Prostate gland (tissue), 2 donors: ENCODE results near the gene SDC3. TPM values are rescaled to one million over a fixed set of nuclear protein-coding genes. Genes with fewer than 3 reads are reported as not detected.

Experiments
- DNase-seq: peaks from one replicate; pipeline ENCODE4 v3.0.0-alpha.2; 2019; ENCODE audit warnings: low spot score
- H3K27ac ChIP-seq, 2 donors: fragments of 200-600 bp; sonication (generic); 2 replicates each; pipeline ENCODE4 v1.5.1; 2017 to 2019
- H3K27me3 ChIP-seq: fragments of 200-600 bp; sonication (generic); replicated peaks from 2 replicates; pipeline ENCODE4 v1.5.1; 2019; ENCODE audit not compliant: insufficient read depth
- H3K36me3 ChIP-seq, 2 donors: fragments of 200-600 bp; sonication (generic); 1 replicate in 1 of 2; 2 replicates in 1 of 2; pipeline versions ENCODE4 v1.5.1 to v1.8.1; 2017 to 2019
- H3K4me1 ChIP-seq: fragments of 200-600 bp; sonication (generic); replicated peaks from 2 replicates; pipeline ENCODE4 v1.5.1; 2019
- H3K4me3 ChIP-seq, 2 donors: fragments of 200-600 bp; sonication (generic); 2 replicates each; pipeline ENCODE4 v1.5.1; 2017 to 2019
- H3K9me3 ChIP-seq: fragments of 200-600 bp; sonication (generic); 2 replicates; pipeline ENCODE4 v1.5.1; 2017
- CTCF ChIP-seq, 4 experiments: fragments of 200-600 bp in 2 of 4; fragments of 450-650 bp in 2 of 4; sonication (generic) in 2 of 4; IDR thresholded peaks; 1 replicate in 3 of 4; 2 replicates in 1 of 4; pipeline ENCODE4 v1.5.1; 2016 to 2019; ENCODE audit warnings: antibody characterized with exemption in 4 of 4, mild to moderate bottlenecking in 2 of 4, moderate library complexity in 2 of 4
- POLR2A ChIP-seq: fragments of 450-650 bp; IDR thresholded peaks from one replicate; pipeline ENCODE4 v1.6.1; 2016; ENCODE audit warnings: antibody characterized with exemption, mild to moderate bottlenecking
- POLR2AphosphoS5 ChIP-seq: sonication (generic); formaldehyde crosslinking; IDR thresholded peaks from one replicate; pipeline ENCODE4 v1.6.1; 2017; ENCODE audit warnings: antibody characterized with exemption
- WGBS: methylation state at CpG from one replicate; pipeline ENCODE4 v1.1.5; 2018; 5-methylcytosine and 5-hydroxymethylcytosine counted together
- intact Hi-C: fragments of 100-400 bp; cut with DNase I; formaldehyde crosslinking; loops from one replicate; pipeline ENCODE4 v1.14.2; 2022
- total RNA-seq, 2 donors: library from RNA; depleted of rRNA; stranded (reverse); fragments of >200 nt; gene quantifications; one replicate each; pipeline ENCODE4 v1.1.0, GENCODE V29; 2016

The SDC3 gene
- total RNA-seq, 2 donors from 2014 or later: 25.5 to 39.6 TPM

GRCh38 chr1:30890502-30891226 lies 17.9 kb downstream of the SDC3 start:
- Histone ChIP-seq H3K4me3 (no peak overlapping the region), H3K4me1 (peaks cover 6% of the 10 kb centered on the region), H3K27ac (no peak overlapping the region), H3K9me3 (no peaks in the 10 kb centered on the region), H3K27me3 (no peaks in the 10 kb centered on the region), H3K36me3 (no peaks in the 10 kb centered on the region)
- WGBS: 79% methylated on average over 10 of the region's 10 CpGs
- intact Hi-C loops: no loop called here
- TF ChIP-seq POLR2AphosphoS5: no peak
- TF ChIP-seq CTCF (IDR thresholded peaks at IDR 0.05): no peak
- no peak for TF ChIP-seq POLR2A
- DNase-seq: no peak

- DNase-seq: no peak
- H3K4me3 ChIP-seq: no peak overlapping the region
- intact Hi-C loops: no loop called here
- WGBS: 83% methylated on average over 5 of the region's 5 CpGs
- TF ChIP-seq POLR2A: no peak
- TF ChIP-seq POLR2AphosphoS5: no peak
- no peak for TF ChIP-seq CTCF (IDR thresholded peaks at IDR 0.05)
- no peaks in the 10 kb centered on the region for H3K36me3 ChIP-seq
- H3K27ac ChIP-seq: no peak overlapping the region
- peaks cover 6% of the 10 kb centered on the region for H3K4me1 ChIP-seq
- H3K27me3 ChIP-seq: no peaks in the 10 kb centered on the region
- H3K9me3 ChIP-seq: no peaks in the 10 kb centered on the region
These were observed 19.0 kb downstream of the SDC3 start for GRCh38 chr1:30889511-30889910.

- Histone ChIP-seq H3K9me3 (no peaks in the 10 kb centered on the region), H3K4me3 (no peak overlapping the region), H3K27me3 (no peaks in the 10 kb centered on the region), H3K36me3 (no peaks in the 10 kb centered on the region), H3K27ac (peak overlapping the region; percentile 72 to 74), H3K4me1 (peaks cover 6% of the 10 kb centered on the region)
- no peak for DNase-seq
- TF ChIP-seq POLR2A: no peak
- TF ChIP-seq POLR2AphosphoS5: no peak
- TF ChIP-seq CTCF (IDR thresholded peaks at IDR 0.05): no peak
- WGBS: 75% methylated on average over 3 of the region's 3 CpGs
- intact Hi-C loops: no loop called here
These were observed 19.6 kb downstream of the SDC3 start for GRCh38 chr1:30888975-30889374.

- peaks cover 6% of the 10 kb centered on the region for H3K4me1 ChIP-seq
- TF ChIP-seq CTCF (IDR thresholded peaks at IDR 0.05) (no peak), POLR2AphosphoS5 (peak; percentile 81)
- no peaks in the 10 kb centered on the region for H3K36me3 ChIP-seq
- H3K9me3 ChIP-seq: no peaks in the 10 kb centered on the region
- peak; percentile 45 for DNase-seq
- peak overlapping the region; percentile 72 to 74 for H3K27ac ChIP-seq
- intact Hi-C loops: no loop called here
- no peak overlapping the region for H3K4me3 ChIP-seq
- 17% methylated on average over 7 of the region's 8 CpGs for WGBS
- no peaks in the 10 kb centered on the region for H3K27me3 ChIP-seq
These were observed 20.2 kb downstream of the SDC3 start for GRCh38 chr1:30888391-30888790.
